Measurements from ENCODE around the gene CNR2. TPM values are rescaled to one million over a fixed set of nuclear protein-coding genes. Genes with fewer than 3 reads are reported as not detected.

The CNR2 gene
- total RNA-seq, 1 donor from 2014 or later, result not detected

DNA sequence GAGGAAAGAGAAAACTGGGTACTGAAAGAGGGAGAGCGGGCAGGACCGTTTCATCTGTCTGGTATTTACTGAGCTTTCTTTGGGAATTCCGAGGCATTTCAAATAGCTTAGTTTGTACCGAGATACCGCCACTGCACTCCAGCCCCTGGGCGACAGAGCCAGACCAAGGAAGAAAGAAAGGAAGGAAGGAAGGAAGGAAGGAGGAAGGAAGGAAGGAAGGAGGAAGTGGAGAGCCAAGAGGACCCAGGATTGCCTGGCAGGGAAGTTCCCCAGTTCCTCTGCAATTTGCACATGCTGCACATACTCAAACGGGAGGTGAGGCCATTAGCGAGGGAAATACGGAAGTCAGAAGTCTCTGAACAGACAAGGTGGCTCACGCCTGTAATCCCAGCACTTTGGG is 44.1 kb downstream of the CNR2 start:
- Histone ChIP-seq H3K4me2 (ENCODE audit: low read length) (peak overlapping the region; percentile 95), H4K20me1 (ENCODE audit: insufficient read depth, low read length) (no peaks in the 10 kb centered on the region), H3K4me1 (ENCODE audit: insufficient read depth, low read length) (peaks cover 14% of the 10 kb centered on the region), H3K4me3 (ENCODE audit: insufficient read depth, low read depth, low read length) (no peak overlapping the region), H3K27me3 (ENCODE audit: insufficient read depth, low read length) (peaks cover 4% of the 10 kb centered on the region), H3K36me3 (ENCODE audit: insufficient read depth, low read length) (no peaks in the 10 kb centered on the region), H2AFZ (ENCODE audit: low read depth, low read length) (no peak overlapping the region), H3K9me3 (ENCODE audit: insufficient read depth, low read depth, low read length) (no peaks in the 10 kb centered on the region), H3K79me2 (ENCODE audit: insufficient read depth, low read length) (no peaks in the 10 kb centered on the region), H3K9ac (ENCODE audit: low read length) (no peak overlapping the region), H3K27ac (ENCODE audit: low read depth, low read length) (no peak overlapping the region)
- no peaks in the 10 kb centered on the region for H3K9me3 Mint-ChIP-seq (ENCODE audit: unreplicated experiment)
- no peak overlapping the region for H3K27ac Mint-ChIP-seq (ENCODE audit: unreplicated experiment)
- H3K4me1 Mint-ChIP-seq (ENCODE audit: low read depth, unreplicated experiment), result peaks cover 13% of the 10 kb centered on the region
- DNase-seq (ENCODE audit: low read depth) (no peak), FAIRE-seq (no peak)
- H3K36me3 Mint-ChIP-seq (ENCODE audit: low read depth, unreplicated experiment), result no peaks in the 10 kb centered on the region
- no peak for TF ChIP-seq CTCF (IDR thresholded peaks at IDR 0.05; ENCODE audit: insufficient read depth, low read depth, low read length)
- TF ChIP-seq EZH2 (IDR thresholded peaks at IDR 0.05; ENCODE audit: insufficient read depth, low read length), result no peak
- H3K27me3 Mint-ChIP-seq (ENCODE audit: low read depth, unreplicated experiment), result peaks cover 29% of the 10 kb centered on the region
- H3K4me3 Mint-ChIP-seq (ENCODE audit: unreplicated experiment), result peak overlapping the region; percentile 84

- Histone ChIP-seq H3K27ac (ENCODE audit: low read depth, low read length) (no peak overlapping the region), H4K20me1 (ENCODE audit: insufficient read depth, low read length) (no peaks in the 10 kb centered on the region), H3K4me1 (ENCODE audit: insufficient read depth, low read length) (peaks cover 14% of the 10 kb centered on the region), H3K27me3 (ENCODE audit: insufficient read depth, low read length) (peaks cover 4% of the 10 kb centered on the region), H2AFZ (ENCODE audit: low read depth, low read length) (peak overlapping the region; percentile 97), H3K4me3 (ENCODE audit: insufficient read depth, low read depth, low read length) (peak overlapping the region; percentile 77), H3K36me3 (ENCODE audit: insufficient read depth, low read length) (no peaks in the 10 kb centered on the region), H3K9me3 (ENCODE audit: insufficient read depth, low read depth, low read length) (no peaks in the 10 kb centered on the region), H3K9ac (ENCODE audit: low read length) (peak overlapping the region; percentile 31), H3K79me2 (ENCODE audit: insufficient read depth, low read length) (no peaks in the 10 kb centered on the region), H3K4me2 (ENCODE audit: low read length) (peak overlapping the region; percentile 95)
- FAIRE-seq (no peak), DNase-seq (ENCODE audit: low read depth) (no peak)
- TF ChIP-seq CTCF (IDR thresholded peaks at IDR 0.05; ENCODE audit: insufficient read depth, low read depth, low read length) (no peak), EZH2 (IDR thresholded peaks at IDR 0.05; ENCODE audit: insufficient read depth, low read length) (no peak)
- peak overlapping the region; percentile 84 for H3K4me3 Mint-ChIP-seq (ENCODE audit: unreplicated experiment)
- peaks cover 24% of the 10 kb centered on the region for H3K27me3 Mint-ChIP-seq (ENCODE audit: low read depth, unreplicated experiment)
- no peaks in the 10 kb centered on the region for H3K9me3 Mint-ChIP-seq (ENCODE audit: unreplicated experiment)
- H3K36me3 Mint-ChIP-seq (ENCODE audit: low read depth, unreplicated experiment), result no peaks in the 10 kb centered on the region
- no peak overlapping the region for H3K27ac Mint-ChIP-seq (ENCODE audit: unreplicated experiment)
- H3K4me1 Mint-ChIP-seq (ENCODE audit: low read depth, unreplicated experiment), result peaks cover 13% of the 10 kb centered on the region
Observed at GRCh38 chr1:23868557-23869016, 44.6 kb downstream of the CNR2 start.

DNA sequence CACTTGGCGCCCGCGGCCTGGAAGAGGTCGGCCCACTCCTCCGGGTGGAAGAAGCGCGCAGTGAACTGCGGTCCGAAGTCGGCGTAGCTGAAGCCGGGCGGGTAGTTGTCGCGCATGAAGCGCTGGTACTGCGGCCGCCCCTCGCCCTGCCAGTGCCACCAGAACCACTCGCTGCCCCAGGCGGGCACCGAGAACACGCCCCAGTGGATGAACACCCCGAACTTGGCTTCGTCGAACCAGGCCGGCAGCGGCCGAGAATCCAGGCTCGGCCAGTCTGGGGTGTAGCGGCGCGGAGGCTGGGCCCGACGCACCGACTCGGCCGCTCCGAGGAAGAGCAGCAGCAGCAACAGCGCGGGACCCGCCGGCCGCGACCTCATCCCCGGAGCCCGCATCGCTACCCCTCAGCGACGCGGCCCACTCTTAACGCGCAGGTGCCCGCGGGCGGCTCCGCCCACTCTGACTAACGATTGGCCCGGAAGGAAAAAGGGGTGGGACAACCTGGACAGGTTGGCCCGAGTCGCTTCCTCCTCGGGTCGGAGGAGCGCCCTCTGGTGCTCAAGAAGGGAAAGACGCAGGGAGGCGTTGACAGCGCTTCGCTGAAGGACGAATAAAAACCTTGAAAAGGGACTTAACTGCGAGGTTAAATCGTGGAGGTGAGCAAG is 45.1 kb downstream of the CNR2 start, which contains the start of gene FUCA1:
Gene FUCA1, minus strand, starts transcription at position 396 of the 662 bp plus-strand sequence. Its CDS starts 4 bp downstream, at position 392.
- DNase-seq (ENCODE audit: low read depth) (peak; percentile 68), FAIRE-seq (no peak)
- Histone ChIP-seq H3K9ac (ENCODE audit: low read length) (peak within 1 kb of the TSS; percentile 73), H3K4me3 (ENCODE audit: insufficient read depth, low read depth, low read length) (peak within 1 kb of the TSS; percentile 77), H4K20me1 (ENCODE audit: insufficient read depth, low read length) (no peaks in the 10 kb centered on the region), H2AFZ (ENCODE audit: low read depth, low read length) (peak within 1 kb of the TSS; percentile 97), H3K4me1 (ENCODE audit: insufficient read depth, low read length) (peaks cover 14% of the 10 kb centered on the region), H3K27me3 (ENCODE audit: insufficient read depth, low read length) (peaks cover 4% of the 10 kb centered on the region), H3K36me3 (ENCODE audit: insufficient read depth, low read length) (no peaks in the 10 kb centered on the region), H3K79me2 (ENCODE audit: insufficient read depth, low read length) (no peaks in the 10 kb centered on the region), H3K4me2 (ENCODE audit: low read length) (peak within 1 kb of the TSS; percentile 95), H3K9me3 (ENCODE audit: insufficient read depth, low read depth, low read length) (no peaks in the 10 kb centered on the region), H3K27ac (ENCODE audit: low read depth, low read length) (no peak within 1 kb of the TSS)
- Mint-ChIP-seq H3K4me1 (ENCODE audit: low read depth, unreplicated experiment) (peaks cover 13% of the 10 kb centered on the region), H3K27ac (ENCODE audit: unreplicated experiment) (no peak within 1 kb of the TSS), H3K36me3 (ENCODE audit: low read depth, unreplicated experiment) (no peaks in the 10 kb centered on the region), H3K27me3 (ENCODE audit: low read depth, unreplicated experiment) (peaks cover 21% of the 10 kb centered on the region), H3K9me3 (ENCODE audit: unreplicated experiment) (no peaks in the 10 kb centered on the region), H3K4me3 (ENCODE audit: unreplicated experiment) (peak within 1 kb of the TSS; percentile 84)
- TF ChIP-seq EZH2 (IDR thresholded peaks at IDR 0.05; ENCODE audit: insufficient read depth, low read length) (peak; percentile 34), CTCF (IDR thresholded peaks at IDR 0.05; ENCODE audit: insufficient read depth, low read depth, low read length) (peak; percentile 94)

All from astrocyte (in vitro differentiated cells and primary cell).